HUES64 (cell line): ENCODE results near the gene SEPHS1.
"Not testable (repeated sequence)": the region's sequence is repeated elsewhere in the genome, so short reads cannot be mapped to it uniquely, and the experiment has no call there.

Experiments
- H3K27ac ChIP-seq: 2 replicates; pipeline ENCODE4 v1.7.0; 2013; ENCODE audit warnings: low read depth, low read length, inconsistent platforms
- H3K27me3 ChIP-seq: 2 replicates; pipeline ENCODE4 v1.6.1; 2013; ENCODE audit warnings: mild to moderate bottlenecking, low read length; ENCODE audit not compliant: insufficient read depth
- H3K36me3 ChIP-seq: 2 replicates; pipeline ENCODE4 v1.6.1; 2013; ENCODE audit warnings: mild to moderate bottlenecking, low read length; ENCODE audit not compliant: insufficient read depth
- H3K4me1 ChIP-seq: 2 replicates; pipeline ENCODE4 v1.6.1; 2013; ENCODE audit warnings: mild to moderate bottlenecking, low read length, moderate library complexity; ENCODE audit not compliant: insufficient read depth
- H3K4me3 ChIP-seq: 2 replicates; pipeline ENCODE4 v1.5.1; 2013; ENCODE audit warnings: mild to moderate bottlenecking, low read length, moderate library complexity
- H3K9ac ChIP-seq: 2 replicates; pipeline ENCODE4 v1.6.1; 2013; ENCODE audit warnings: mild to moderate bottlenecking, low read depth, low read length
- H3K9me3 ChIP-seq: 2 replicates; pipeline ENCODE4 v1.6.1; 2013; ENCODE audit warnings: low read depth, low read length; ENCODE audit not compliant: insufficient read depth
- WGBS: fragments of 150-250, 120-280 bp; methylation state at CpG from one replicate; pipeline ENCODE4 v1.1.7; 2013; ENCODE audit warnings: missing lambda C conversion rate; 5-methylcytosine and 5-hydroxymethylcytosine counted together

Gene SEPHS1

DNA sequence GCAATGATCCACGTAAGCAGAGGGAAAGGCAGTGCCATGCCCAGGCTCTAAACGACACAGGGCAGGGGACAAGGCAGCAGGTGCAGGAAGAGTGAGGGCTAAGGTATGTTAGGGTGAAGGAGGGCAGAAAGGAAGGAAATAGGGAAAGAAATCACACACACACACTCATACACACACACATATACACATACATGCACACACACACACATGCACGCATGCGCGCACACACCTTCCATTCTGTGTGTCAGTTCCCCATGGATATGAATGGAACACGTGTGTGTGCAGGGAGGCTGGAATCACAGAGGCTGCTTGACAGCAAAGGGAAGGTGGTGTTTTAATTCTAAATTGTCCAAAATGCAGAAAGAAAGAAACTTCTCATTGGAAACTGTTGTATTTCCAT, 42.0 kb downstream of the SEPHS1 start:
- Histone ChIP-seq H3K27ac (no peak overlapping the region), H3K4me3 (no peak overlapping the region), H3K36me3 (no peaks in the 10 kb centered on the region), H3K9me3 (no peaks in the 10 kb centered on the region), H3K27me3 (no peaks in the 10 kb centered on the region), H3K4me1 (0 out of 2 replicates have a peak, but pooled peaks cover 3% of the 10 kb centered on the region), H3K9ac (no peak overlapping the region)
- 91% methylated on average over 6 of the region's 6 CpGs for WGBS

DNA sequence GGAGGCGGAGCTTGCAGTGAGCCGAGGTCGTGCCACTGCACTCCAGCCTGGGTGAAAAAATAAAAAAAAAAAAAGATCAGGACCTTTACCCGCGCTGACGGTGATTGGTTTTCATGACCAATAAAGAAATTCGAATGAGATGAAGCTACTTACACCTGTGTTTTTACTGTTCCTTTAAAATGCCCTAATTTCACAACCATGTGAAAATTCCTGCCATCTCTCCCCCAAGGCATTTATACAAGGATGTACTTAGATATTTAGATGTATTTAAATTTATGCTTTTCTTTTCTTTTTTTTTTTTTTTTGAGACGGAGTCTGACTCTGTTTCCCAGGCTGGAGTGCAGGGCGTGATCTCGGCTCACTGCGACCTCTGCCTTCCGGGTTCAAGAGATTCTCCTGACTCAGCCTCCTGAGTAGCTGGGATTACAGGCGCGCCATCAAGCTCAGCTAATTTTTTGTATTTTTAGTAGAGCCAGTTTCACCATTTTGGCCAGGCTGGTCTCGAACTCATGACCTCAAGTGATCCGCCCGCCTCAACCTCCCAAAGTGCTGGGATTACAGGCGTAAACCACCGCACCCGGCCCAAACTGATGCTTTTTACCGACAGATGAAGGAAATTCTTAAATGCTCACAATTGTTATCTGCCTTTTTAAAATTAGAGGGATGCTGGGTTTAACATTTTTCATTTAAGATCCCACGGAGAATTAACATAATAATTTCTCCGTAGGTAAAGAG, 45.1 kb downstream of the SEPHS1 start:
- no peaks in the 10 kb centered on the region for H3K9me3 ChIP-seq
- H3K9ac ChIP-seq = no peak overlapping the region
- peaks cover 7% of the 10 kb centered on the region for H3K4me1 ChIP-seq
- H3K36me3 ChIP-seq = no peaks in the 10 kb centered on the region
- H3K27me3 ChIP-seq = peaks cover 7% of the 10 kb centered on the region
- no peak overlapping the region for H3K4me3 ChIP-seq
- no peak overlapping the region for H3K27ac ChIP-seq
- WGBS = 85% methylated on average over 22 of the region's 23 CpGs

DNA sequence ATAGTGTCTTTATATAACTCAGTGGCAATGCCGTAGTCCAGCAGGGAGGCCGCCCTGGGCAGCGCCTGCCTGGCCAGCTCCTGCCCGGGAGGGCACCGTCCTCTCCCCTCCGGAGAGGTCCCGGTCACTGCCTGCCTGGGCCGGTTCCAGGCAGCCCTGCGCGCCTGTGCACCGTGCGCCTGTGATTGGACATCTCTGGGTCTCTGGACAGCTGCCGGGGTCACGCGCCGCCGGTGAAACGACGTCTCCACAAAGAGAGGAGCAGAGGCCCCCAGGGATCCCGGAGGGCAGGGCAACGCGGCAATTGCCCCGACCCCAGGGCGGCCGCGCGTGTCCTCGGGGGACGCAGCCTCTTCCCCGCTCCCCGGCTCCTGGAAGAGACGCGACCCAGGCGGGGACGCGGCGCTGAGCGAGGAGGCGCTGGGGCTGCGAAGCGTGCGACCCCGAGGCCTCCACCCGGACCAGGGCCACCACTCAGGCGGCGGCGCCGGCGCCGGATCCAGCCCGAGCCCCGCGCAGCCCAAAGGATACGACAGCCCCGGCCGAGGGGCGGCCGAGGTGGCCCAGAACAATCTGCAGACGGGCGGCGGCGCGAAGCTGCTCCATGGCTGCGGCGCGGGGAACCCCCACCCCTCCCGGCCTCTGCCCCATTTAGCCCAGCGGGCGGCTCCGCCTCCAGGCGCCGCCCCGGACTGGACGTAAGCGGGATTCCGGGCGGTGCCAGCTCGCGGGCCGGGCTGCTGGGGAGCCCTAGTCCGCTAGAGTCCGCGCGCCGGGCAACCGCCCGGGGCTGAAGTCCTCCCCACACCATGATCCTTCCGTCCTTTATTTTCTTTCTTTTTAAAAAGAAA, 48.4 kb downstream of the SEPHS1 start, which contains the start of gene PHYH:
Gene PHYH (minus strand): TSS at position 628 of the 851 bp plus-strand sequence. CDS start 22 bp downstream, at position 606.
- H3K27ac ChIP-seq = peak within 1 kb of the TSS; percentile 46; the same call in 1 of the 2 replicates
- no peaks in the 10 kb centered on the region for H3K9me3 ChIP-seq
- H3K27me3 ChIP-seq = peaks cover 7% of the 10 kb centered on the region
- H3K36me3 ChIP-seq = no peaks in the 10 kb centered on the region
- peak within 1 kb of the TSS; percentile 72 for H3K4me3 ChIP-seq
- H3K9ac ChIP-seq = peak within 1 kb of the TSS; percentile 83
- 1% methylated on average over 88 of the region's 88 CpGs for WGBS
- peaks cover 7% of the 10 kb centered on the region for H3K4me1 ChIP-seq

DNA sequence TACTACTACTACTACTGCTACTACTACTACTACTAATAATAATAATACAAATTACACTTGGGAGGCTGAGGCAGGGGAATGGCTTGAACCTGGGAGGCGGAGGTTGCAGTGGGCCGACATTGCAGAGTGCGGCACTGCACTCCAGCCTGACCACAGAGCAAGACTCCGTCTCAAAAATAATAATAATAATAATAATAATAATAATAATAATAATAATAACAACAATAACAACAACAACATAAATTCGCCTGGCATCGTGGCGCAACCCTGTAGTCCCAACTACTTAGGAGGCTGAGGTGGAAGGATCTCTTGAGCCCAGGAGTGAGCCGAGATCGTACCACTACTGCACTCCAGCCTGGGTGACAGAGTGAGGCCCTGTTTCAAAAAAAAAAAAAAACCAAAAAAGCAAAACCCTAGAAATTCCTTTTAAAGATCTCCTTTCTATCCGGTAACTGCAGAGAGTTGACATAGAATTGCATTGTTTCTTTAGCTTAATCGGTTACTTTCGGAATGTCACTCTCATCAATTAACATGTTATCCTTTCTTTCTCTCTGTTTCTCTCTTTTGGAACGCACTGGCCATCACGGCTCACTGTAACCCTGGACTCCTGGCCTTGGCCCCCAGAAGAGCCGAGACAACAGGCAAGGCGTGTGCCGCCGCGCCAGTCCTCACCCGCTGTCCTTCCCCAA, 49.2 kb downstream of the SEPHS1 start:
- 52% methylated on average over 16 of the region's 20 CpGs for WGBS
- Histone ChIP-seq H3K27me3 (peaks cover 7% of the 10 kb centered on the region), H3K27ac (peak overlapping the region; percentile 30; the same call in 1 of the 2 replicates), H3K4me1 (peaks cover 7% of the 10 kb centered on the region), H3K4me3 (peak overlapping the region; percentile 72), H3K9ac (peak overlapping the region; percentile 83), H3K36me3 (no peaks in the 10 kb centered on the region), H3K9me3 (no peaks in the 10 kb centered on the region)

DNA sequence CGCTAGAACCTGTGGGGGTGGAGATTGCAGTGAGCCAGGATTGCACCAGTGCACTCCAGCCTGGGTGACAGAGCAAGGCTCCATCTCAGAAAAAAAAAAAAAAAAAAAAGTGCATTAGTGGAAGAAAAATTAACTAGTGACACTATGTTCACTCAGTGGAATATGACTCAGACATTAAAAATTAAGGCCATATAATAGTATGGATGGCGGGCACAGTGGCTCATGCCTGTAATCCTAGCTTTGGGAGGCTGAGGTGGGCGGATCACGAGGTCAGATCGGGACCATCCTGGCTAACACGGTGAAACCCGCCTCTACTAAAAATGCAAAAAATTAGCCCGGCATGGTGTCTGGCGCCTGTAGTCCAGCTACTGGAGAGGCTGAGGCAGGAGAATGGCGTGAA, 51.6 kb downstream of the SEPHS1 start:
- no peaks in the 10 kb centered on the region for H3K9me3 ChIP-seq

DNA sequence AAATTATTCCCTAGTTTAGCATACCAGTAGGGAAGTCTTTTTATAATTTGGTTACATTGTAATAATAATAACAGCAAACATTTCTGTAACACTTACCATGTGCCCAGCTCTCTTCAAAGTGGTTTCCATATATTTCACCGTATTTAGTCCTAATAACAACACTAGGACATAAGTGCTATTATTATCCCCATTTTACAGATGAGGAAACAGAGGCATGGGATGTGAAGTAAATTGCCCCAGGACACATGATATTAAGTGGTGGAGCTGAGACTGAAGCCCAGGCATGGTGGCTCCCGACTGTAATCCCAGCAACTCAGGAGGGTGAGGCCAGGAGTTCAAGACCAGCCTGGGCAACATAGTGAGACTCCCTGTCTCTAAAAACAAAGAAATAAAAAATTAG, 53.3 kb downstream of the SEPHS1 start:
- Histone ChIP-seq H3K27me3 (peaks cover 7% of the 10 kb centered on the region), H3K36me3 (no peaks in the 10 kb centered on the region), H3K4me3 (no peak overlapping the region), H3K9ac (no peak overlapping the region), H3K9me3 (no peaks in the 10 kb centered on the region), H3K4me1 (peaks cover 4% of the 10 kb centered on the region), H3K27ac (no peak overlapping the region)
- 97% methylated on average over 2 of the region's 2 CpGs for WGBS

More for the DNA sequence above, 51.6 kb downstream of the SEPHS1 start:
- Histone ChIP-seq H3K9ac (no peak overlapping the region), H3K4me3 (no peak overlapping the region), H3K27ac (no peak overlapping the region), H3K4me1 (peaks cover 4% of the 10 kb centered on the region), H3K27me3 (peaks cover 7% of the 10 kb centered on the region), H3K36me3 (no peaks in the 10 kb centered on the region)
- WGBS = 94% methylated on average over 10 of the region's 10 CpGs

GRCh38 chr10:13291821-13292773, 56.0 kb downstream of the SEPHS1 start:
- H3K36me3 ChIP-seq = no peaks in the 10 kb centered on the region; the same call in 1 of the 2 replicates
- H3K9me3 ChIP-seq = no peaks in the 10 kb centered on the region
- H3K27me3 ChIP-seq = no peaks in the 10 kb centered on the region
- no peak overlapping the region for H3K9ac ChIP-seq
- no peaks in the 10 kb centered on the region for H3K4me1 ChIP-seq
- H3K4me3 ChIP-seq = no peak overlapping the region
- 88% methylated on average over 19 of the region's 19 CpGs for WGBS
- H3K27ac ChIP-seq = no peak overlapping the region

- WGBS = 97% methylated on average over 3 of the region's 4 CpGs
- Histone ChIP-seq H3K4me1 (no peaks in the 10 kb centered on the region), H3K36me3 (no peaks in the 10 kb centered on the region; the same call in 1 of the 2 replicates), H3K27ac (no peak overlapping the region), H3K27me3 (no peaks in the 10 kb centered on the region), H3K9ac (no peak overlapping the region), H3K4me3 (no peak overlapping the region), H3K9me3 (no peaks in the 10 kb centered on the region)
These were observed 57.0 kb downstream of the SEPHS1 start for GRCh38 chr10:13291061-13291460.

DNA sequence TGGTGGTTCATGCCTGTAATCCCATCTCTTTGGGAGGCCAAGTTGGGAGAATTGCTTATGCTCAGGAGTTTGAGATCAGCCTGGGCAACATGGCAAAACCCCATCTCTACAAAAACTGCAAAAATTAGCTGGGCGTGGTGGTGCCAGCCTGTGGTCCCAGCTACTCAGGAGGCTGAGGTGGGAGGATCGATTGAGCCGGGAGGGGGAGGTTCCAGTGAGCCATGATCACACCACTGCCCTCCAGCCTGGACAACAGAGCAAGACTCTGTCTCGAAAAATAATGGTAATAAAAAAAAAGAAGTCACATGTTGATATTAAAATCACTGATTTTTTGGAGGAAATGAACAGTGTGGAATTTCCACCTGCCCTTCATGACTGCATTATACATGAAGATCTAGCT, 64.0 kb downstream of the SEPHS1 start:
- Histone ChIP-seq H3K4me3 (no peak overlapping the region), H3K27me3 (no peaks in the 10 kb centered on the region), H3K36me3 (no peaks in the 10 kb centered on the region; the same call in 1 of the 2 replicates), H3K27ac (no peak overlapping the region), H3K9me3 (no peaks in the 10 kb centered on the region), H3K4me1 (no peaks in the 10 kb centered on the region), H3K9ac (no peak overlapping the region)
- WGBS = 90% methylated on average over 4 of the region's 4 CpGs

DNA sequence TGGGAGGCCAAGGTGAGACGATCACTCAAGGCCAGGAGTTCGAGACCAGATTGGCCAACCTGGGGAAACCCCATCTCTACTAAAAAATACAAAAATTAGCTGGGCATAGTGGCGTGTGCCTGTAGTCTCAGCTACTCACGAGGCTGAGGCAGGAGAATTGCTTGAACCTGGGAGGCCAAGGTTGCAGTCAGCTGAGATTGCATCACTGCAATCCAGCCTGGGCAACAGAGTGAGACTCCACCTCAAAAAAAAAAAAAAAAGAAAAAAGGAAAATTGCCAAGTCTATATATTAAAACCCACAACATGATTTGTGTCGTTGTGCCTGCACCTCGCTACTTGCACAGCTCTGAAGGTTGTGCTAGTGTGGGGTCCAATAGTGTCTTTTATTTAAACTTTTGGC, 65.7 kb downstream of the SEPHS1 start:
- not testable (repeated sequence) for H3K4me1 ChIP-seq, H3K9ac ChIP-seq

More for the DNA sequence above, 65.7 kb downstream of the SEPHS1 start:
- H3K36me3 ChIP-seq, H3K4me3 ChIP-seq, H3K9me3 ChIP-seq, H3K27me3 ChIP-seq, H3K27ac ChIP-seq: not testable (repeated sequence)
- WGBS = 89% methylated on average over 6 of the region's 6 CpGs
